Prostate gland (tissue), 2 donors: ENCODE results near the gene PDGFA. TPM values are rescaled to one million over a fixed set of nuclear protein-coding genes. Genes with fewer than 3 reads are reported as not detected.

ENCODE experiments used
- DNase-seq: peaks from one replicate; pipeline ENCODE4 v3.0.0-alpha.2; 2019; ENCODE audit warnings: low spot score
- H3K27ac ChIP-seq, 2 donors: fragments of 200-600 bp; sonication (generic); 2 replicates each; pipeline ENCODE4 v1.5.1; 2017 to 2019
- H3K27me3 ChIP-seq: fragments of 200-600 bp; sonication (generic); replicated peaks from 2 replicates; pipeline ENCODE4 v1.5.1; 2019; ENCODE audit not compliant: insufficient read depth
- H3K36me3 ChIP-seq, 2 donors: fragments of 200-600 bp; sonication (generic); 1 replicate in 1 of 2; 2 replicates in 1 of 2; pipeline versions ENCODE4 v1.5.1 to v1.8.1; 2017 to 2019
- H3K4me1 ChIP-seq: fragments of 200-600 bp; sonication (generic); replicated peaks from 2 replicates; pipeline ENCODE4 v1.5.1; 2019
- H3K4me3 ChIP-seq, 2 donors: fragments of 200-600 bp; sonication (generic); 2 replicates each; pipeline ENCODE4 v1.5.1; 2017 to 2019
- H3K9me3 ChIP-seq: fragments of 200-600 bp; sonication (generic); 2 replicates; pipeline ENCODE4 v1.5.1; 2017
- CTCF ChIP-seq, 4 experiments: fragments of 200-600 bp in 2 of 4; fragments of 450-650 bp in 2 of 4; sonication (generic) in 2 of 4; IDR thresholded peaks; 1 replicate in 3 of 4; 2 replicates in 1 of 4; pipeline ENCODE4 v1.5.1; 2016 to 2019; ENCODE audit warnings: antibody characterized with exemption in 4 of 4, mild to moderate bottlenecking in 2 of 4, moderate library complexity in 2 of 4
- POLR2A ChIP-seq: fragments of 450-650 bp; IDR thresholded peaks from one replicate; pipeline ENCODE4 v1.6.1; 2016; ENCODE audit warnings: antibody characterized with exemption, mild to moderate bottlenecking
- POLR2AphosphoS5 ChIP-seq: sonication (generic); formaldehyde crosslinking; IDR thresholded peaks from one replicate; pipeline ENCODE4 v1.6.1; 2017; ENCODE audit warnings: antibody characterized with exemption
- WGBS: methylation state at CpG from one replicate; pipeline ENCODE4 v1.1.5; 2018; 5-methylcytosine and 5-hydroxymethylcytosine counted together
- intact Hi-C: fragments of 100-400 bp; cut with DNase I; formaldehyde crosslinking; loops from one replicate; pipeline ENCODE4 v1.14.2; 2022
- total RNA-seq, 2 donors: library from RNA; depleted of rRNA; stranded (reverse); fragments of >200 nt; gene quantifications; one replicate each; pipeline ENCODE4 v1.1.0, GENCODE V29; 2016

PDGFA gene
- total RNA-seq, 2 donors from 2014 or later: 40.4 to 75.0 TPM

GRCh38 chr7:517774-518629 is 1.6 kb downstream of the PDGFA start:
- Histone ChIP-seq H3K27me3 (no peaks in the 10 kb centered on the region), H3K4me1 (peaks cover 30% of the 10 kb centered on the region), H3K9me3 (no peaks in the 10 kb centered on the region), H3K27ac (peak overlapping the region; percentile 83 to 90), H3K36me3 (no peaks in the 10 kb centered on the region), H3K4me3 (peak overlapping the region; percentile 74 to 86)
- TF ChIP-seq CTCF (IDR thresholded peaks at IDR 0.05) (no peak), POLR2AphosphoS5 (peak; percentile 7), POLR2A (no peak)
- DNase-seq: peak; percentile 54
- intact Hi-C loops: loop anchor here (10.0 kb wide), 1 partner anchor 327 kb away; no protein-coding TSS in a partner anchor
- under 1% methylated on average over 63 of the region's 70 CpGs for WGBS

GRCh38 chr7:516606-517456 is 2.8 kb downstream of the PDGFA start:
- no peaks in the 10 kb centered on the region for H3K9me3 ChIP-seq
- peak overlapping the region; percentile 83 to 90 for H3K27ac ChIP-seq
- WGBS: 4% methylated on average over 29 of the region's 83 CpGs
- H3K27me3 ChIP-seq: no peaks in the 10 kb centered on the region
- intact Hi-C loops: loop anchor here (10.0 kb wide), 1 partner anchor 328 kb away; no protein-coding TSS in a partner anchor
- H3K36me3 ChIP-seq: no peaks in the 10 kb centered on the region
- peaks cover 39% of the 10 kb centered on the region for H3K4me1 ChIP-seq
- no peak for DNase-seq
- peak overlapping the region; percentile 74 to 86 for H3K4me3 ChIP-seq
- no peak for TF ChIP-seq POLR2A
- TF ChIP-seq POLR2AphosphoS5: no peak
- TF ChIP-seq CTCF (IDR thresholded peaks at IDR 0.05): peak in 2 of 4 experiments; percentile 3 to 6

- Histone ChIP-seq H3K4me1 (peaks cover 35% of the 10 kb centered on the region), H3K36me3 (no peaks in the 10 kb centered on the region), H3K4me3 (peak overlapping the region; percentile 74 to 86), H3K9me3 (no peaks in the 10 kb centered on the region), H3K27ac (peak overlapping the region; percentile 83 to 90), H3K27me3 (no peaks in the 10 kb centered on the region)
- intact Hi-C loops: loop anchor here (10.0 kb wide), 1 partner anchor 329 kb away; no protein-coding TSS in a partner anchor
- no peak for TF ChIP-seq CTCF (IDR thresholded peaks at IDR 0.05)
- no peak for TF ChIP-seq POLR2A
- TF ChIP-seq POLR2AphosphoS5: no peak
- no peak for DNase-seq
- WGBS: 34% methylated on average over 13 of the region's 13 CpGs
These were observed 3.4 kb downstream of the PDGFA start for GRCh38 chr7:516216-516605.

- Histone ChIP-seq H3K4me3 (no peak overlapping the region), H3K27ac (peak overlapping the region; percentile 83 to 90), H3K36me3 (no peaks in the 10 kb centered on the region), H3K4me1 (peaks cover 30% of the 10 kb centered on the region), H3K9me3 (no peaks in the 10 kb centered on the region), H3K27me3 (no peaks in the 10 kb centered on the region)
- intact Hi-C loops: loop anchor here (10.0 kb wide), 1 partner anchor 329 kb away; no protein-coding TSS in a partner anchor
- WGBS: 59% methylated on average over 10 of the region's 10 CpGs
- no peak for TF ChIP-seq POLR2AphosphoS5
- TF ChIP-seq POLR2A: no peak
- no peak for TF ChIP-seq CTCF (IDR thresholded peaks at IDR 0.05)
- no peak for DNase-seq
These were observed 4.0 kb downstream of the PDGFA start for GRCh38 chr7:515628-516027.
